ENCODE results near the gene SLCO2A1.

Gene SLCO2A1

DNA sequence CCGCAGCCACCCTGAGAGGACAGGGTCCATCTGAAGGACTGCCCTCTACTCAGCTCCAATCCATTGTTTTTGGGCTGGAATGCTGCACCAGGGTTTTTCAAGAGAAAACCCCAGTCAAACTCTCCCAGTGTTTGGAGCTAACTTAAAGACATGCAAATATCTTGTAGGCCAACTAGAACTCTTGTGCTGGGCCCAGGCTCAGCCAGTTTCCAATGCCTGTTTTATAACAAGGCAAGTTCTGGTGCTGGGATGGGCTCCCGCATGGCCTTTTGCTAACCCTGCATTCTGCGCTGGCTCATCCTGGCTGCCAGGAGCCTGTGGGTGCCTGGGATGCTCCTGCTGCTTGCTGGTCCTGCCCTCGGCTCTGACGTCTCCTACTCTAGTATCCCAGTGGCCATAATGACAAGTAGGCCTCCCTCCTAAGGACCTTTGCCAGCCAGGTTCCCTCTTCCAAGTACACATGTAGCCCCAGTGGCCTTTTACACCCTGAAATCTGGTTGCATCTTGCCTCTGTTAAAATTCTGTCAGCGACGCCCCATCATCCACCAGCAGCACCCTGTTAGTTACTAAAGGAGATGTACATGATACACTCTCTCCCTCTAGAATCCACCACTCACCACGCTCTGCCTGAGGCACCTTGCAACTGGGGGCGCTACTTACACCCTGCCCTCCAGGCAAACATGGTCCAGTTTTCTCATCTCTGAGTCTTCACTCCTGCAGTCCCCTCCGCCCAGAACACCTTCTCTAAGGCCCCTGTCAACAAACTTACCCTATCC, 103.6 kb downstream of the SLCO2A1 start:
- TF ChIP-seq, protein P1, sequence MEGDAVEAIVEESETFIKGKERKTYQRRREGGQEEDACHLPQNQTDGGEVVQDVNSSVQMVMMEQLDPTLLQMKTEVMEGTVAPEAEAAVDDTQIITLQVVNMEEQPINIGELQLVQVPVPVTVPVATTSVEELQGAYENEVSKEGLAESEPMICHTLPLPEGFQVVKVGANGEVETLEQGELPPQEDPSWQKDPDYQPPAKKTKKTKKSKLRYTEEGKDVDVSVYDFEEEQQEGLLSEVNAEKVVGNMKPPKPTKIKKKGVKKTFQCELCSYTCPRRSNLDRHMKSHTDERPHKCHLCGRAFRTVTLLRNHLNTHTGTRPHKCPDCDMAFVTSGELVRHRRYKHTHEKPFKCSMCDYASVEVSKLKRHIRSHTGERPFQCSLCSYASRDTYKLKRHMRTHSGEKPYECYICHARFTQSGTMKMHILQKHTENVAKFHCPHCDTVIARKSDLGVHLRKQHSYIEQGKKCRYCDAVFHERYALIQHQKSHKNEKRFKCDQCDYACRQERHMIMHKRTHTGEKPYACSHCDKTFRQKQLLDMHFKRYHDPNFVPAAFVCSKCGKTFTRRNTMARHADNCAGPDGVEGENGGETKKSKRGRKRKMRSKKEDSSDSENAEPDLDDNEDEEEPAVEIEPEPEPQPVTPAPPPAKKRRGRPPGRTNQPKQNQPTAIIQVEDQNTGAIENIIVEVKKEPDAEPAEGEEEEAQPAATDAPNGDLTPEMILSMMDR (IDR thresholded peaks at IDR 0.05; ENCODE audit: control insufficient read depth, insufficient read depth, low read depth, low read length, missing control alignments) = no peak
- DNase-seq (ENCODE audit: low read depth) = no peak
- no peak overlapping the region for H3K4me3 ChIP-seq (ENCODE audit: control insufficient read depth, low read depth, low read length)

DNA sequence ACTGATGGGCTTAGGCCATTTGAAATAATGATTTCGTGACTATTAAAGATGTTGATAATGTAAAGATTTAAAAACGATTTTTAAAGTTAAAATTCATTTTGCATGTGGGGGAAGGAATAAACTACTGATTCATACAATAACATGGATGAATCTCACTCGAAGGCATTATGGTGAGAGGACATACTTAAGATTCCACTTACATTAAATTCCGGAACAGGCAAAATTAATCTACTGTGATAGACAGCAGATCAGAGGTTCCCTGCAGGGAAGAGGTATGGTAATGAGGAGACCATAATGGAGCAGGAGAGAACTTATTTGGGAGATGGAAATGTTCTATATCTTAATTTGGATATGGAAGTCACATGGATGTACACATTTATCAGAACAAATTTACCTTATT, 105.7 kb downstream of the SLCO2A1 start:
- DNase-seq (ENCODE audit: low read depth) = no peak
- TF ChIP-seq, protein P1 (IDR thresholded peaks at IDR 0.05; ENCODE audit: control insufficient read depth, insufficient read depth, low read depth, low read length, missing control alignments) = no peak
- no peak overlapping the region for H3K4me3 ChIP-seq (ENCODE audit: control insufficient read depth, low read depth, low read length)

DNA sequence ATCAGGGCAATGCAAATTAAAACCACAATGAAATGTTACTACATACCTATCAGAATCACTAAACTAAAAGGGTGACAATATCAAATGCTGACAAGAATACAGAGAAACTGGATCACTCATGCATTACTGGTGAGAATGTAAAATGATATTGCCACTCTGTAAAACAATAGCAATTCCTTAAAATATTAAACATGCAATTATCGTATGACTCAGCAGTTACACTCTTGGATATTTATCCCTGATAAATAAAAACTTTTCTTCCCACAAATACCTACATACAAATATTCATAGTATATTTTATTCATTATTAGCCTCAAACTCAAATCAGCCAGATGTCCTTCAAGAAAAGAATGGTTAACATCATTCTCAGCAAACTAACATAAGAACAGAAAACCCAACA, 108.1 kb downstream of the SLCO2A1 start:
- DNase-seq (ENCODE audit: low read depth) = no peak
- H3K4me3 ChIP-seq (ENCODE audit: control insufficient read depth, low read depth, low read length) = no peak overlapping the region
- TF ChIP-seq, protein P1 (IDR thresholded peaks at IDR 0.05; ENCODE audit: control insufficient read depth, insufficient read depth, low read depth, low read length, missing control alignments) = no peak

DNA sequence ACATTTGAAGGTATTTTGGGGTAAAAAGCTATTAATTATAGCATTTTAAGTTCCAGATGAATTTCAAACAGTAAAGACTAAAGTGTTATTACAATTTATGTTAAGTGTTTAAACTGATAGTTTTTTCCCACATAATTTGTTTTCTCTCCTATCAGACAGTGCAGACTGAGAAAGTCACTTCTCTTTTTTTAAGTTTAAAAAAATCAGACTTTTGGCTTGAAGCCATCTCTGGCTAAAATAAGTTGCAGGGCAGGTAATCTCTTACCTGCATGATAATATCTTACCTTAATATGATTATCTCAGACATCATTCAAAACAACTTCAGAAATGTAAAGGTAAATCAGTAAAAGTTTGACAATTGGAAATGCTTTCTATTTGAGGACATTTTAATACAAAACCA, 112.6 kb downstream of the SLCO2A1 start:
- H3K4me3 ChIP-seq (ENCODE audit: control insufficient read depth, low read depth, low read length) = no peak overlapping the region
- TF ChIP-seq, protein P1 (IDR thresholded peaks at IDR 0.05; ENCODE audit: control insufficient read depth, insufficient read depth, low read depth, low read length, missing control alignments) = no peak
- DNase-seq (ENCODE audit: low read depth) = no peak

DNA sequence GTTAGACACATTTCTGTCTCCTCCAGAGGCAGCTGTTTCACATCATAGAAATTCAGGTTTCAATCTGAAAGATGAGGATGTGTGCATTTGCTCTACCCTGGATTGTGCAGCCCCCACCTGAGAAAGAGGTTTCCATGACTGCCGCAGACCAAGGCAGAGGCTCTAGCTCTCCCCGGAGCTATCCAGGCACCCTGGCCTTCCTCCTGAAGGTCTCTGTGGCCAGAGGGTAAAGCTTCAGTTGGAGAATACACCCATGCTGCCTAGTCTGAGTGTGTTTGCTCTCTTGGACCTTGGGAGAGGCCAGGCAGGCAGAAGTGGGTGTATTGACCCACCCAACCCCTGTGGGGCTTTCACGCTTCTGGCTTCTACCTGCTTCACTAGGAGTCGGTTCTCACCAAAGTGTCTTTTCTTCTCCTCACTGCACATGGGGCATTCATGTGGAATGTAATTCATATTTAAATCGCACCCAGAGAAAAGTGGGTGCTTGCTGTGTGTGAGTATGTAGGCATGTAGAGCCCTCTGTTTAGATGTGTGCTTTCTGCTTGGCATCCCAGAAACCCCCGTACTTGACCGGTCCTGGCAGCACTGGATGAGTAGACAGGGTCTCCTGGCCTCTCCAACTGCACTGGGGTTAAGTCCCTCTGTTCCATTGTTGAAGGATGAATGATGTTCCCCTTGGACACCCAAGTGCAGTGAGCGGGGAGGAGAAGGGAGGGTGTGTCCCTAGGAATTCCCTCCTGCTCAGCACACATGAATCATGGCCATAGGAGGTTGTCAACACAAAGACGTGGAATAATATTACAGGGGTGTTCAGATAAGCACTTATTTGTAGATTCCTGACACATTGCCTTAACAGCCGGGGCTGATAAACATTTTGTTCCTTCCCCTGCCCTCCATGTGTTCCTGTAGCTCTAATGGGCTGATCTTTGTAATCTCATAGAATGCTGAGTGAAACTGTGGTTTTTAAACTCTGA, 113.8 kb downstream of the SLCO2A1 start:
- TF ChIP-seq, protein P1 (IDR thresholded peaks at IDR 0.05; ENCODE audit: control insufficient read depth, insufficient read depth, low read depth, low read length, missing control alignments) = no peak
- no peak overlapping the region for H3K4me3 ChIP-seq (ENCODE audit: control insufficient read depth, low read depth, low read length)
- no peak for DNase-seq (ENCODE audit: low read depth)

DNA sequence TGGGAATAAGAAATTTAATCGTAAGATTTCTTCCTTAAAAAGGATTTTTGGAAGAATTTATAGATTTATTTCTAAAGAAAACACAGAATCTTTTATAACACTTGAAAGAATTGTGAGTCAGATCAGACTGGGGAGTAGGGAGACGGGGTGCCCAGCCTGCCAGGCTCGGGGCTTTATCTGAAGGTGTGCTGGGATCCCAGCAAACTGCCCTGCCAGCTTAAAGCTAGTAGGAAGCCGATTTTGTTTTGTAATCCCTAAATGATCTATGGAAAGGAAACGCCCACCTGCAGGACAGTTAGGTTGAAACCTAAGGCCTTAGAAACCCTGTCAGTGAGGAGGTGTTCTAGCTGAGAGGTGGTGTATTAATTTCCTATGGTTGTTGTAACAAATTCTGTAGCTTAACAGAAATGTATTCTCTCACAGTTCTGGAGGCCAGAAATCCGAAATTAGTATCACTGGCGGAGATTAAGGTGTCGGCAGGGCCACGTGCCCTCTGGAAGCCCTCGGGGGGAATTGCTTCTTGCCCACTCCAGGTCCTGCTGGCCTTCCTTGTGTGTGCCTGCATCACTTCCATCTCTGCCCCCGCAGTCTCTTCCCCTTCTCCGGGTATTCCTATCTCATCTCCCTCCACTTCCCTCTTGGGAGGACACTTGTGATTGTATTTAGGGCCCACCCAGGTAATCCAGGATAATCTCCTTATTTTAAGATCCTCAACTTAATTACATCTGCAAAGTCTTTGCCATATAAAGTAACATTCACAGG, 114.7 kb downstream of the SLCO2A1 start:
- DNase-seq (ENCODE audit: low read depth) = no peak
- TF ChIP-seq, protein P1 (IDR thresholded peaks at IDR 0.05; ENCODE audit: control insufficient read depth, insufficient read depth, low read depth, low read length, missing control alignments) = no peak

More for the DNA sequence above, 114.7 kb downstream of the SLCO2A1 start:
- no peak overlapping the region for H3K4me3 ChIP-seq (ENCODE audit: control insufficient read depth, low read depth, low read length)

Data from AG09309 (cell line).